Transverse colon (tissue), 3 donors: ENCODE measurements around the gene PBX3.

ENCODE experiments used
- EP300 ChIP-seq: sonication (generic); formaldehyde crosslinking; IDR thresholded peaks from one replicate; pipeline ENCODE4 v1.6.1; 2017; ENCODE audit warnings: antibody characterized with exemption, low read depth
- POLR2A ChIP-seq: fragments of 450-650 bp; IDR thresholded peaks from one replicate; pipeline ENCODE4 v1.6.1; 2016; ENCODE audit warnings: antibody characterized with exemption, mild to moderate bottlenecking, moderate library complexity
- TF ChIP-seq, protein P1 (sequence below), 5 experiments: fragments of 200-600 bp in 3 of 5; fragments of 450-650 bp in 2 of 5; sonication (generic) in 3 of 5; IDR thresholded peaks; 1 replicate in 2 of 5; 2 replicates in 3 of 5; pipeline ENCODE4 v1.5.1; 2016 to 2017; ENCODE audit warnings: antibody characterized with exemption in 5 of 5, inconsistent platforms in 3 of 5, mild to moderate bottlenecking in 2 of 5, moderate library complexity in 1 of 5

DNA sequence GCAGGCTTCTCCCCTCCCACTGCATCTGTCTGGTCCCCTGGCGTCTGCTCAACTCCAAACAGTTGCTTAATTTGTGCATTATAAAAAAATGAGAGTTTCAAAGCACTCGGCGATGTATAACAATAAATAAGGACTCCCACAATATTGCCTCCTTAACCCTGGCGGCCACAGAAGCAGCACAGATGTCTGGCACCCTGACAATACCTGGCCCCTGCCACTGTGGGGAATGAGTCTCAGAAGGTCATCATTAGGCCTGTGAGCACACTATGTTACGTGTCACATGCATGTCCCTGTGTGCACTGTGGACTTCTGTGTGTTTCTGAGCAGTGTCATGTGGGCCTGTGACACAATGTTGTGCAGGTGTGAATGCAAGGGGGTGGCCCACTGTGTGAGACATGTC lies 236.5 kb downstream of the PBX3 start:
- TF ChIP-seq POLR2A = no peak
- TF ChIP-seq, protein P1, sequence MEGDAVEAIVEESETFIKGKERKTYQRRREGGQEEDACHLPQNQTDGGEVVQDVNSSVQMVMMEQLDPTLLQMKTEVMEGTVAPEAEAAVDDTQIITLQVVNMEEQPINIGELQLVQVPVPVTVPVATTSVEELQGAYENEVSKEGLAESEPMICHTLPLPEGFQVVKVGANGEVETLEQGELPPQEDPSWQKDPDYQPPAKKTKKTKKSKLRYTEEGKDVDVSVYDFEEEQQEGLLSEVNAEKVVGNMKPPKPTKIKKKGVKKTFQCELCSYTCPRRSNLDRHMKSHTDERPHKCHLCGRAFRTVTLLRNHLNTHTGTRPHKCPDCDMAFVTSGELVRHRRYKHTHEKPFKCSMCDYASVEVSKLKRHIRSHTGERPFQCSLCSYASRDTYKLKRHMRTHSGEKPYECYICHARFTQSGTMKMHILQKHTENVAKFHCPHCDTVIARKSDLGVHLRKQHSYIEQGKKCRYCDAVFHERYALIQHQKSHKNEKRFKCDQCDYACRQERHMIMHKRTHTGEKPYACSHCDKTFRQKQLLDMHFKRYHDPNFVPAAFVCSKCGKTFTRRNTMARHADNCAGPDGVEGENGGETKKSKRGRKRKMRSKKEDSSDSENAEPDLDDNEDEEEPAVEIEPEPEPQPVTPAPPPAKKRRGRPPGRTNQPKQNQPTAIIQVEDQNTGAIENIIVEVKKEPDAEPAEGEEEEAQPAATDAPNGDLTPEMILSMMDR (IDR thresholded peaks at IDR 0.05) = no peak
- no peak for TF ChIP-seq EP300
